Liver (tissue), 3 donors: ENCODE measurements around the gene FBLN1.

ENCODE experiments used
- CTCF ChIP-seq: fragments of 150-350 bp; IDR thresholded peaks from 2 replicates; pipeline ENCODE4 v1.5.1; 2017; ENCODE audit warnings: improper control_type of control experiment, low read depth, low read length; ENCODE audit not compliant: missing input control
- EGR1 ChIP-seq, 2 donors: IDR thresholded peaks; 2 replicates each; pipeline ENCODE4 v1.6.1; 2016 to 2018; ENCODE audit warnings: antibody characterized with exemption in 2 of 2, low read depth in 2 of 2
- JUND ChIP-seq, 2 donors: IDR thresholded peaks; 2 replicates each; pipeline ENCODE4 v1.6.1; 2016; ENCODE audit warnings: antibody characterized with exemption in 2 of 2
- MAX ChIP-seq: IDR thresholded peaks from 2 replicates; pipeline ENCODE4 v1.6.1; 2016; ENCODE audit warnings: antibody characterized with exemption
- NR2F2 ChIP-seq: IDR thresholded peaks from 2 replicates; pipeline ENCODE4 v1.6.1; 2016; ENCODE audit warnings: antibody characterized with exemption
- RAD21 ChIP-seq, 2 donors: IDR thresholded peaks; 2 replicates each; pipeline ENCODE4 v1.6.1; 2016; ENCODE audit warnings: antibody characterized with exemption in 2 of 2, mild to moderate bottlenecking in 2 of 2
- REST ChIP-seq: IDR thresholded peaks from 2 replicates; pipeline ENCODE4 v1.6.1; 2016; ENCODE audit warnings: antibody characterized with exemption, mild to moderate bottlenecking
- TAF1 ChIP-seq: conservative IDR thresholded peaks from 2 replicates; pipeline ENCODE4 v1.6.1; 2016; ENCODE audit warnings: antibody characterized with exemption, mild to moderate bottlenecking
- YY1 ChIP-seq: IDR thresholded peaks from 2 replicates; pipeline ENCODE4 v1.6.1; 2016; ENCODE audit warnings: antibody characterized with exemption, mild to moderate bottlenecking
- donor health status: healthy.
- donor health status: healthy.

GRCh38 chr22:45585946-45586540 lies 83.4 kb downstream of the FBLN1 start:
- TF ChIP-seq CTCF (no peak), YY1 (no peak), NR2F2 (no peak), JUND (IDR thresholded peaks at IDR 0.05) (no peak), EGR1 (IDR thresholded peaks at IDR 0.05; ENCODE audit: low read depth in 2 of 2) (no peak), REST (no peak), MAX (no peak), TAF1 (no peak), RAD21 (IDR thresholded peaks at IDR 0.05) (no peak)
